ENCODE measurements around the gene SOX18. TPM values are rescaled to one million over a fixed set of nuclear protein-coding genes. Genes with fewer than 3 reads are reported as not detected.
A peak's percentile ranks its signal among the peaks of the same experiment; 100 is the strongest.

Gene SOX18
- total RNA-seq, 4 donors from 2014 or later, result 2.9 to 6.5 (median 5.6) TPM

DNA sequence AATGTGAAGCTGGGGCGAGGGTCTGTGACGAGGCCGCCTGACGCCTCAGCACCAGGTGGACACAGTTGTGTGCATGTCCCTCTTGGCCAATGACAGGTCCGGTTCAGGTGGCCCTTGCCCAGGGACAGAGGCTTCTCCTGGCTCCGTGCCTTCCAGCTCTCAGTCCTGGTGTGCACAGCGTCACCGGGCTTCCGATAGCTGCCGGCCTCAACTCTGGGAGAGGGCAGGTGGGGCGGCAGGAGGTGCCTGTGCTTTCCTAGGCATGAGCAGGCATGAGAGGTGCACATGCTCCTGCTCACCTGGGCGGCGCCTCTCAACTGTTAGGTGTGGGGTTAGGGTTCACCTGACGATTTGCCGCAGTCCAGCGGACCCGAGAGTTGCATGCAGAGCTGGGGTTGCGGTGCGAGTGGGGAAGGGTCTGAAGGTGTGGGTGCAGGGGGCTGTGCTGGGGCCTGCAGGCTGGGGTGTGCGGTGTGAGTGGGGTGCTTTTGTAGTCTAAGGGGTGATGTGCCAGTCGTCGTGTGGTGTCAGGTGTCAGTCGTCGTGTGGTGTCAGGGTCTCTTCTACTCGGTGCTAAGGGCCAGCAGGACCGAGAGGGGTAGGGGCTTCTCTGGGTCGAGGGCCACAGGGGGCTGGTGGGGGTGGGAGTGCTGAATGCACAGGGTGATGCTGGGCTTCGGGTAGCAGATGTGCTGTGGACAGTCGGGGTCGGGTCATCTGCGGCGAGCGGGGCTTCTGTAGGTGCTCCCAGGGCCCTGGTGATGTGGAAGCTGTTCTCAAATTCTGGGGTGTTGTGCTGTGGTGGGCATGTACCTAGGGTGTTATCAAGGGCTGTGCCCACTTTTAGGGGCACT, 3.8 kb upstream of the SOX18 start:
- Histone ChIP-seq H3K4me1 (no peaks in the 10 kb centered on the region), H3K27ac (peak overlapping the region; percentile 65 to 80 (median 76)), H3K27me3 (peaks cover 14 to 17% (median 17%) of the 10 kb centered on the region in 3 donors), H3K4me3 (peak overlapping the region in 1 of 4 donors; percentile 8), H3K9me3 (no peaks in the 10 kb centered on the region), H3K36me3 (no peaks in the 10 kb centered on the region)
- no peak for TF ChIP-seq POLR2A (IDR thresholded peaks at IDR 0.05)
- TF ChIP-seq, protein P1, sequence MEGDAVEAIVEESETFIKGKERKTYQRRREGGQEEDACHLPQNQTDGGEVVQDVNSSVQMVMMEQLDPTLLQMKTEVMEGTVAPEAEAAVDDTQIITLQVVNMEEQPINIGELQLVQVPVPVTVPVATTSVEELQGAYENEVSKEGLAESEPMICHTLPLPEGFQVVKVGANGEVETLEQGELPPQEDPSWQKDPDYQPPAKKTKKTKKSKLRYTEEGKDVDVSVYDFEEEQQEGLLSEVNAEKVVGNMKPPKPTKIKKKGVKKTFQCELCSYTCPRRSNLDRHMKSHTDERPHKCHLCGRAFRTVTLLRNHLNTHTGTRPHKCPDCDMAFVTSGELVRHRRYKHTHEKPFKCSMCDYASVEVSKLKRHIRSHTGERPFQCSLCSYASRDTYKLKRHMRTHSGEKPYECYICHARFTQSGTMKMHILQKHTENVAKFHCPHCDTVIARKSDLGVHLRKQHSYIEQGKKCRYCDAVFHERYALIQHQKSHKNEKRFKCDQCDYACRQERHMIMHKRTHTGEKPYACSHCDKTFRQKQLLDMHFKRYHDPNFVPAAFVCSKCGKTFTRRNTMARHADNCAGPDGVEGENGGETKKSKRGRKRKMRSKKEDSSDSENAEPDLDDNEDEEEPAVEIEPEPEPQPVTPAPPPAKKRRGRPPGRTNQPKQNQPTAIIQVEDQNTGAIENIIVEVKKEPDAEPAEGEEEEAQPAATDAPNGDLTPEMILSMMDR (IDR thresholded peaks at IDR 0.05 in 4 of 5, conservative IDR thresholded peaks at IDR 0.05 in 1 of 5), result no peak
- in situ Hi-C loops (cut with MboI; ENCODE audit: low sequenced_read_pairs in 4 of 4), result no loop called here
- DNase-seq (no peak), ATAC-seq (no peak)
- intact Hi-C loops (cut with DNase I; ENCODE audit: low total_unique reads), result no loop called here

DNA sequence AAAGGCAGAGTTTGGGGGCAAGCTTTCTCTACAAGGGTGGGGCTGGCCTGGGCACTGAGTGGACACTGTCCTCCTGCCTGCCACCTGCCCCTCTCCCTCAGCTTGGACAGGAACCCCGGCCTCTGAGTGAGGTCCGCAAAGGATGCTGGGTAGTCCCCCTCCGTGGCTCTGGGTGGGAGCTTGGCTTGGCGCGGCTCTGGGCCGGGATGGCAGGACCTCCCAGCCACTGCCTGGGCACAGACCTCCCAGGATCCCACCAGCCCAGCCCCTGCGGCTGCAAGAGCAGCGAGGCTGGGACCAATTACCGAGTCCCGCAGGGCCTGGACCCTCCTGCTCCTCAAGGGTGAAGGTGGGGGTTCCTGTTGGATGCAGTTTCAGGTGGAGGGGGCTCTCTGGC, 2.9 kb upstream of the SOX18 start:
- no peak for ATAC-seq
- H3K36me3 ChIP-seq, result no peaks in the 10 kb centered on the region
- H3K4me3 ChIP-seq, result peak overlapping the region in 2 of 4 donors; percentile 1 to 11
- no peaks in the 10 kb centered on the region for H3K4me1 ChIP-seq
- in situ Hi-C loops (cut with MboI; ENCODE audit: low sequenced_read_pairs in 4 of 4) (no loop called here), intact Hi-C loops (cut with DNase I; ENCODE audit: low total_unique reads) (no loop called here)
- peak overlapping the region; percentile 65 to 80 (median 76) for H3K27ac ChIP-seq
- DNase-seq, result no peak
- TF ChIP-seq POLR2A (IDR thresholded peaks at IDR 0.05), result no peak
- TF ChIP-seq, protein P1 (IDR thresholded peaks at IDR 0.05 in 4 of 5, conservative IDR thresholded peaks at IDR 0.05 in 1 of 5), result no peak
- no peaks in the 10 kb centered on the region for H3K9me3 ChIP-seq
- peaks cover 19 to 24% (median 23%) of the 10 kb centered on the region in 3 donors for H3K27me3 ChIP-seq

DNA sequence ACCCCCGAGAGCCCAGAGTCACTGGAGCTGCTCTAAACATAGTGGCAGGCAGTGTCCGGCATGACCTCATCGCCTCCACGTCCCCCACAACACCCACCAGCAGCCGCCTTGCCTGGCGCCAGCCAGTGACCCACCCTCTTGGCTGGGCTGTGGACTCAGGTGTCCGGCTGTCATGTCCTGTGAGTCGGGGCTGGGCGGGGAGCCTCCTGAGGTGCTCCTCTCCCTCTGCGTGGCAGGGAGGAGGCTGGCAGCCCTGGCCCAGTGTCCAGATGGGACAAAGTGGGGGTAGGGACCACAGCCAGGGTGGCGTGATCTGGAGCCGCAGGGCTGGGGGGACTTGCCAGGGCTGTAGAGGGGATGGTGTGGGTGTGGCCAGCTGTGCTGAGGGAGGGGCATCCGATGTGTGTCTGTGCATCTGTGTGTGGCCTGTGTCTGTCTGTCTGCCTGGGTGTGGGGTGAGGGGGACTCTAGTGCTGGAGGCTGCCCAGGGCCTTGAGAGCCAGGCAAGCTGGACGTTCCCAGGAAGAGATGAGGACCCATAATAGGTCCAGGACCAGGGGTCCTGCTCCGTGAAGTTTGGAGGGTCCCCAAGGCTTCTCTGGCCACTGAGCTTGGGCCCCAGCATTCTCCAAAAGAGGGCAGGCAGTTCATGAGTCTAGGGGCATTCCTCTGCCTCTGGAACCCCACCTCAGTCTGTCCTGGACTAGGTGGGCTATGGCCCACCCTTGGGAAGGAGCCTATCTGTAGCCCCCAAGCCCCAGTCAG, 2.3 kb upstream of the SOX18 start:
- Histone ChIP-seq H3K9me3 (no peaks in the 10 kb centered on the region), H3K4me3 (peak overlapping the region in 2 of 4 donors; percentile 1 to 11), H3K27ac (peak overlapping the region; percentile 71 to 83 (median 78)), H3K4me1 (no peaks in the 10 kb centered on the region), H3K27me3 (peaks cover 19 to 29% (median 24%) of the 10 kb centered on the region in 3 donors), H3K36me3 (no peaks in the 10 kb centered on the region)
- in situ Hi-C loops (cut with MboI; ENCODE audit: low sequenced_read_pairs in 4 of 4) (no loop called here), intact Hi-C loops (cut with DNase I; ENCODE audit: low total_unique reads) (no loop called here)
- ATAC-seq (peak; percentile 39 to 43), DNase-seq (peak in 1 of 2 donors; percentile 29)
- TF ChIP-seq POLR2A (IDR thresholded peaks at IDR 0.05), result peak; percentile 32 to 55
- TF ChIP-seq, protein P1 (IDR thresholded peaks at IDR 0.05 in 4 of 5, conservative IDR thresholded peaks at IDR 0.05 in 1 of 5), result no peak

DNA sequence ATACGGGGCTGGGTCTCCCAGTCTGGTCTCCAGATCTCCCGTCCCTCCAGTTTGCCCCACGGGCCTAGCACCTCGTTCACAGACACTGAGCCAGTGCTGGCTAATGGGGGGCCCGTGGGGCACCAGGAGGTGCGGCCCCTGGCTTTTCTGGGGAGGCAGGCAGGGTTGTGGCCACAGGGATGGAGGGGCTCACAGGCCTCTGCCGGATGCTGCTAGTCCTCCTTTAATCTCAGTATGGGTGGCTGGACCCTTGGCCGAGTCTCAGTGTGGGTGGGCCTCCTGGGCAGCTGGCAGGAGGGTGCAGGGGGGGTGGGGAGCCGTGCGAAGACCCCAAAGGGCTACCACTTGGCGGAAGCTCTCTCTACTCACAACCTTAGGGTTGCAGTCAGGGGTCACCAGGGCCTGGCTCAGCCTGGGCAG, 1.6 kb upstream of the SOX18 start:
- in situ Hi-C loops (cut with MboI; ENCODE audit: low sequenced_read_pairs in 4 of 4) (no loop called here), intact Hi-C loops (cut with DNase I; ENCODE audit: low total_unique reads) (no loop called here)
- Histone ChIP-seq H3K27ac (peak overlapping the region; percentile 71 to 83 (median 76)), H3K4me1 (no peaks in the 10 kb centered on the region), H3K9me3 (no peaks in the 10 kb centered on the region), H3K27me3 (peaks cover 23 to 36% (median 29%) of the 10 kb centered on the region in 3 donors), H3K36me3 (no peaks in the 10 kb centered on the region), H3K4me3 (peak overlapping the region in 2 of 4 donors; percentile 41 to 54)
- ATAC-seq (no peak), DNase-seq (no peak)
- TF ChIP-seq, protein P1 (IDR thresholded peaks at IDR 0.05 in 4 of 5, conservative IDR thresholded peaks at IDR 0.05 in 1 of 5), result no peak
- no peak for TF ChIP-seq POLR2A (IDR thresholded peaks at IDR 0.05)

All from gastrocnemius medialis (tissue), 4 donors.